H1 (cell line): ENCODE measurements around the gene BMERB1. TPM values are rescaled to one million over a fixed set of nuclear protein-coding genes. Genes with fewer than 3 reads are reported as not detected.

Experiments used
- ASH2L ChIP-seq: fragments of 200-600, 300-600 bp; sonication (generic); IDR thresholded peaks from one replicate; pipeline ENCODE4 v1.7.1; 2017; ENCODE audit warnings: low read length
- BCL11A ChIP-seq, 2 experiments: IDR thresholded peaks; one replicate each; pipeline ENCODE4 v1.6.1; 2011; ENCODE audit warnings: low read depth in 2 of 2, low read length in 2 of 2, mild to moderate bottlenecking in 2 of 2
- CBX5 ChIP-seq: fragments of 300-800, 300-1000 bp; sonication (generic); IDR thresholded peaks from 2 replicates; pipeline ENCODE4 v1.7.1; 2016; ENCODE audit warnings: antibody characterized with exemption, low read length, low read depth
- CBX8 ChIP-seq: fragments of 300-800, 300-1000 bp; sonication (generic); IDR thresholded peaks from 2 replicates; pipeline ENCODE4 v1.7.1; 2016; ENCODE audit warnings: low read depth, low read length, borderline replicate concordance
- CHD7 ChIP-seq: fragments of 300-600 bp; sonication (generic); IDR thresholded peaks from 2 replicates; pipeline ENCODE4 v1.7.1; 2012; ENCODE audit warnings: low read length, moderate library complexity, mild to moderate bottlenecking, inconsistent platforms; ENCODE audit not compliant: insufficient replicate concordance
- EZH2 ChIP-seq: fragments of 200-600 bp; sonication (generic); IDR thresholded peaks from 2 replicates; pipeline ENCODE4 v1.7.1; 2012; ENCODE audit warnings: low read depth, mild to moderate bottlenecking, moderate library complexity, low read length, inconsistent platforms; ENCODE audit not compliant: severe bottlenecking
- JUN ChIP-seq: IDR thresholded peaks from 2 replicates; pipeline ENCODE4 v1.6.1; 2011; ENCODE audit warnings: low read depth, mild to moderate bottlenecking, improper control_type of control experiment, low read length
- MAX ChIP-seq: IDR thresholded peaks from 2 replicates; pipeline ENCODE4 v1.6.1; 2012; ENCODE audit warnings: inconsistent platforms
- SRF ChIP-seq: IDR thresholded peaks from 2 replicates; pipeline ENCODE4 v1.6.1; 2011; ENCODE audit warnings: mild to moderate bottlenecking, low read depth, low read length, moderate library complexity
- TBP ChIP-seq: IDR thresholded peaks from 2 replicates; pipeline ENCODE4 v1.6.1; 2011; ENCODE audit warnings: low read depth, low read length, improper control_type of control experiment
- USF2 ChIP-seq: IDR thresholded peaks from 2 replicates; pipeline ENCODE4 v1.6.1; 2011; ENCODE audit warnings: low read length, improper control_type of control experiment
- polyA plus RNA-seq, 7 experiments: library from polyadenylated mRNA; depleted of rRNA in 3 of 7; stranded (reverse) in 5 of 7; unstranded in 2 of 7; fragments of >200 nt in 5 of 7; fragments of 200-250 nt in 2 of 7; gene quantifications; 1 replicate in 5 of 7; 2 replicates in 1 of 7; 4 replicates in 1 of 7; pipeline versions ENCODE4 v1.2.1 to v1.2.3, GENCODE V29; 2011 to 2013; ENCODE audit warnings: missing spikeins in 2 of 7, mixed read lengths in 2 of 7
- total RNA-seq: library from RNA; stranded (reverse); fragmentation: NEBNext Ultra II Directional; extraction: Animal tissue kit (Norgen Biotek cat#: 25700); gene quantifications from 2 replicates; pipeline ENCODE4 v1.2.1, GENCODE V29; 2021

The BMERB1 gene
- total and polyA plus RNA-seq, 2 of the 8 experiments (the other 6 are each of a cell fraction or from before 2014, with no cell fraction given) = 23.5 to 27.1 TPM

GRCh38 chr16:15578824-15579223 is 144.4 kb downstream of the BMERB1 start (continued):
- no peak for TF ChIP-seq CHD7
- no peak for TF ChIP-seq ASH2L
- no peak for TF ChIP-seq MAX
- TF ChIP-seq USF2 = no peak
- TF ChIP-seq BCL11A (IDR thresholded peaks at IDR 0.05; ENCODE audit: low read depth in 2 of 2, low read length in 2 of 2) = no peak
- no peak for TF ChIP-seq JUN
- no peak for TF ChIP-seq CBX8
- TF ChIP-seq TBP = no peak
- TF ChIP-seq SRF = no peak
- TF ChIP-seq EZH2 = no peak
- no peak for TF ChIP-seq CBX5
